ENCODE measurements around the gene POLE4. TPM values are rescaled to one million over a fixed set of nuclear protein-coding genes. Genes with fewer than 3 reads are reported as not detected.

POLE4 gene
- total and polyA plus RNA-seq, 9 of the 15 experiments (the other 6 are each of a cell fraction or from before 2014, with no cell fraction given) = 25.7 to 73.7 (median 57.3) TPM

GRCh38 chr2:74944987-74945787 is 13.3 kb upstream of the POLE4 start:
- BruUV-seq (replicated peaks) = no TSS peak
- no peaks in the 10 kb centered on the region for H3K36me3 ChIP-seq (ENCODE audit: control insufficient read depth, insufficient read depth, low read length)
- DNase-seq (ENCODE audit: extremely low read depth in 1 of 4, low spot score in 3 of 4) (no peak), FAIRE-seq (no peak), ATAC-seq (no peak)
- H4K20me1 ChIP-seq (replicated peaks; ENCODE audit: control insufficient read depth, insufficient read depth, low read length) = no peaks in the 10 kb centered on the region
- H3K27me3 ChIP-seq (ENCODE audit: control insufficient read depth in 2 of 2, insufficient read depth in 2 of 2, low read length in 2 of 2) = no peaks in the 10 kb centered on the region
- H3K9ac ChIP-seq (ENCODE audit: insufficient read depth in 1 of 2, low read depth in 2 of 2, low read length in 2 of 2) = no peak overlapping the region
- H3K4me2 ChIP-seq (ENCODE audit: insufficient read depth, low read length) = no peak overlapping the region
- no peak overlapping the region for H2AFZ ChIP-seq (ENCODE audit: low read depth, low read length)
- H3K27ac ChIP-seq (ENCODE audit: extremely low read depth, low read depth, low read length) = no peak overlapping the region; the same call in 2 of the 3 replicates
- in situ Hi-C loops (cut with MboI) (no loop called here), intact Hi-C loops (cut with micrococcal nuclease) (no loop called here)
- ChIA-PET CTCF (ENCODE audit: low intra/inter-chr PET ratio) (no interaction called here), POLR2A (interaction anchor here (0.7 to 0.8 kb wide), 2 partner anchors 8 to 11 kb away, joined by 3 to 5 read pairs; no protein-coding TSS in a partner anchor)
- no peaks in the 10 kb centered on the region for H3K9me3 ChIP-seq (replicated peaks; ENCODE audit: control insufficient read depth, insufficient read depth, low read depth, low read length)
- no peak overlapping the region for H3K4me3 ChIP-seq
- no peaks in the 10 kb centered on the region for H3K9me1 ChIP-seq (ENCODE audit: control insufficient read depth, insufficient read depth, low read length)
- TF ChIP-seq BRCA1 (IDR thresholded peaks at IDR 0.05) = no peak
- no peak for TF ChIP-seq BRCA1 (CRISPR knock-in tag; IDR thresholded peaks at IDR 0.05)
- TF ChIP-seq ZNF407 (IDR thresholded peaks at IDR 0.05; ENCODE audit: low read depth) = no peak
- no peak for TF ChIP-seq CBX8 (IDR thresholded peaks at IDR 0.05; ENCODE audit: borderline replicate concordance, extremely low read depth, low read depth, low read length, poor library complexity, severe bottlenecking)
- no peak for TF ChIP-seq L3MBTL2 (IDR thresholded peaks at IDR 0.05)
- TF ChIP-seq CREB1 (IDR thresholded peaks at IDR 0.05) = no peak
- TF ChIP-seq CREB1 (CRISPR knock-in tag; IDR thresholded peaks at IDR 0.05) = no peak
- no peak for TF ChIP-seq ZNF561 (CRISPR knock-in tag; conservative IDR thresholded peaks at IDR 0.05)
- no peak for TF ChIP-seq STAT5B (CRISPR knock-in tag; IDR thresholded peaks at IDR 0.05)
- no peak for TF ChIP-seq JUN (IDR thresholded peaks at IDR 0.05; ENCODE audit: borderline replicate concordance, low read depth, low read length)
- TF ChIP-seq JUN (CRISPR knock-in tag; IDR thresholded peaks at IDR 0.05; ENCODE audit: borderline replicate concordance) = no peak
- H3K4me1 ChIP-seq (replicated peaks in 1 of 2; ENCODE audit: control insufficient read depth in 2 of 2, insufficient read depth in 2 of 2, low read length in 2 of 2) = peaks cover 0 to 3% of the 10 kb centered on the region in 2 experiments; a peak in 3 of 5 replicates
- WGBS (ENCODE audit: insufficient coverage, low coverage, missing lambda C conversion rate) = 59% methylated on average over 4 of the region's 4 CpGs
- no peaks in the 10 kb centered on the region; the same call in 2 of the 3 replicates for H3K79me2 ChIP-seq (ENCODE audit: control insufficient read depth, insufficient read depth, low read length)

All from K562 (cell line).